OCI-M2 (cell line): Measurements from ENCODE around the gene CLEC4A.
"Not testable (repeated sequence)": the region's sequence is repeated elsewhere in the genome, so short reads cannot be mapped to it uniquely, and the experiment has no call there.

ENCODE experiments used
- DNase-seq: peaks from one replicate; lab custom pipeline; 2025; ENCODE audit not compliant: unreplicated experiment; lab: John Stamatoyannopoulos, UW

CLEC4A gene

DNA sequence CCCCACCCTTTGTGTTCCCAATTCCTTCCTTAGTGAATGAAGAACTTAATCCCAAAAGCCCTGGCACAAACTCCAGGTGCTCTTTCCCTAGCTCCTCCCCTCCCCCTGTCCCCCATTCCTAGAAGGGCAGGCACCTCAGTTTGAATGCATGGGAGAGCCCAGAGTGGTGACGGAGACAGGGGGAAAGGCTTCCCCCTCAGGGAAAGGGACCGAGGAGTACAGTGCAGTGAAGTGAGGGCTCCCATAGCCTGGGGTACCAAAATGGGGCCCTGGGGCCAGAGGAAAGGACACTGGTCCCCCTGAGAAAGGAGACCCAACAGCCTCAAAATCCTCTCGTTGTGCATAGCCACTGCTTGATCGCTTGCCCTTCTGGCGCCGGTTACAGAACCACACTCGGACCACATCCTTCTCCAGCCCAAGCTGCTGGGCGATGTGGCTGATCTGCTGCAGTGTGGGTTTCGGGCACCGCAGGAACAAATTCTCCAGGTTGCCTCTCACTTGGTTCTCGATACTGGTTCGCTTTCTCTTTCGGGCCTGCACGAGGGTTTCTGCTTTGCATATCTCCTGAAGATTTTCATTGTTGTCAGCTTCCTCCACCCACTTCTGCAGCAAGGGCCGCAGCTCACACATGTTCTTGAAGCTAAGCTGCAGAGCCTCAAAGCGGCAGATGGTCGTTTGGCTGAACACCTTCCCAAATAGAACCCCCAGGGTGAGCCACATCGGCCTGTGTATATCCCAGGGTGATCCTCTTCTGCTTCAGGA lies 10.4 kb downstream of the CLEC4A start:
- DNase-seq, result not testable (repeated sequence)

DNA sequence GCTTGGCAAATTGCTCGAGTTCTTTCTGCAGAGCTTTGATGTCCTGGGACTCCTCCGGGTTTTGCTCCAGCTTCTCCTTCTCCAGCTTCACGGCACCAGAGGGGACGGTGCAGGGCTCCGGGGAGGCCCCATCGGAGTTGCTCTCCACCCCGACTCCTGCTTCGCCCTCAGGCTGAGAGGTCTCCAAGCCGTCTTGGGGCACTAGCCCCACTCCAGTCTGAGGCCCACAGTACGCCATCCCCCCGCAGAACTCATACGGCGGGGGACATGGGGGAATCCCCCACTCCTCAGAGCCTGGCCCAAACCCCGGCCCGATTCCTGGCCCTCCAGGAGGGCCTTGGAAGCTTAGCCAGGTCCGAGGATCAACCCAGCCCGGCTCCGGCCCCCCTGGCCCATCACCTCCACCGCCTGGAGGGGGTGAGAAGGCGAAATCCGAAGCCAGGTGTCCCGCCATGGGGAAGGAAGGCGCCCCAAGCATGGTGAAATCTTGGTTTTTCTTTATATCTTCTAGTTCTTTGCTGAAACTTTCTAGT lies 11.0 kb downstream of the CLEC4A start:
- not testable (repeated sequence) for DNase-seq

DNA sequence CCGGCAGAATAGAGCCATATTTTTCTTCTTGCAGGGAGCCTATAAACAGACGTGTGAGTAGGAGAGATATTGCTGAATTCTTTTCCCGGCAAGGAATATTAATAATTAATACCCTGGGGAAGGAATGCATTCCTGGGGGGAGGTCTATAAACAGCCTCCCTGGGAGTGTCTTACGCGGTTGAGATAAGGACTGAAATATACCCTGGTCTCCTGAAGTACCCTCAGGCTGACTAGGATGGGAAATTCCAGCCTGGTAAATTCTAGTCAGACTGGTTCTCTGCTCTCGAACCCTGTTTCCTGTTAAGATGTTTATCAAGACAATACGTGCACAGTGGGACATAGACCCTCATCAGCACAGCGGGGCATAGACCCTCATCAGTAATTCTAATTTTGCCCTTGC lies 18.2 kb downstream of the CLEC4A start:
- DNase-seq, result not testable (repeated sequence)

DNA sequence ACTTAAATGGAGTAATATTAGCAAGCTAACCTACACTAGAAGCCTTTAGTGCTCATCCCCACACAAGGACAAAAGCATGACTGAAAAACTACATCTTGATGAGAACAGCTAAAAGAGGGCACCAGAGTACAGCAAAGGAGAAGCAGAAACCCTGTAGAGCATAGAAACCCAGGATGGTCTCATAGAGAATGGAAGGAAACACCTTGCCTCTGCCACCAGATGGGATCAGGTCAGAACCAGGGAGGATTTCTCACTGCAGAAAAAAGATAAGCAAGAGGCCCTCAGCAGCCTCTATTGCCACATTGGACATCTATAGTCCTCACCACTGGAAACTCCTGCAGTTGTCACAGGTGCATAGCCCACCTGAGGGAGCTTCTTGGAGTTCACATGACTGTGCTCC lies 19.8 kb downstream of the CLEC4A start:
- DNase-seq, result no peak

DNA sequence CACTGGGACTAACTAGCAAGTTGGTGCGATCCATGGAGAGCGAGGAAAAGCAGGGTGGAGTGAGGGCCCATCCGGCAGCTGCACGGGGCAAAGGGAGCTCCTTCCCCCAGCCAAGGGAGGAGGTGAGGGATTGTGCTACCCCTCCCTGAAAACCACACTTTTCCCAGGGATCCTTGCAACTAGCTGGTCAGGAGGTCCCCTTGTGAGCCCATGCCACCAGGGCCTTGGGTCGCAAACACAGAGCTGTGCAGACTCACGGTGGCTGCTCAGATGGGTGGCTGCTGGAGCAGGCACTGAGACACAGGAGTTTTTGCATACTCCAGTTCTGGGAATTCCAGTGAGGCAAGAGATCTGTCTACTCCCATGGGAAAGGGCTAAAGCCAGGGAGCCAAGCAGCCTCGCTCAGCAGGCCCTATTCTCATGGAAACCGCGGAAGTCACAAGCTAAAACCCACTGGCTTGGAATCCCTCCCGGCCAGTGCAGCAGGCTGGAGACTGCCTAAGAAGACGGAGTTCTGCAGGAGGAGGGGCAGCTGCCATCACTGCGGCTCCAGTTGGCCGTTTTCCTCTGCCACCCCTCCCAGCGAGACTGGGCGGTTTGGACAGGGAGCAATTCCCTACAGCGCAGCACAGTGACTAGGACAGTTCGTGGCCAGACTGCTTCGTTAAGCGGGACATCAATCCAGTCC lies 22.5 kb downstream of the CLEC4A start:
- no peak for DNase-seq

DNA sequence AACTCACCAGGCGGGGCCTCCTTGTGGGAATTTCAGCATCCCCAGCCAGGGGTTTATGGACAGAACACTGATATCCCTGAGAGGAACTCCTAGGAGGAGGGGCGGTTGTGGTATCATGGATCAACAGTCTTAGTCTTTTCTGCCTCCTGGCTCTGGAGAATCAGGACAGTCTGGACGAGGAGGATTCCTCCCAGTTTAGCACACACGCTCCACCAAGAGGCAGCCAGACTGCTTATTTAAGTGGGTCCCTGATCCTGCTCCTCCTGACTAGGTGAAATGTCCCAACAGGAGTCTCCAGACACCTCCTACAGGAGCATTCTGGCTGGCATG lies 23.0 kb downstream of the CLEC4A start:
- DNase-seq, result no peak

DNA sequence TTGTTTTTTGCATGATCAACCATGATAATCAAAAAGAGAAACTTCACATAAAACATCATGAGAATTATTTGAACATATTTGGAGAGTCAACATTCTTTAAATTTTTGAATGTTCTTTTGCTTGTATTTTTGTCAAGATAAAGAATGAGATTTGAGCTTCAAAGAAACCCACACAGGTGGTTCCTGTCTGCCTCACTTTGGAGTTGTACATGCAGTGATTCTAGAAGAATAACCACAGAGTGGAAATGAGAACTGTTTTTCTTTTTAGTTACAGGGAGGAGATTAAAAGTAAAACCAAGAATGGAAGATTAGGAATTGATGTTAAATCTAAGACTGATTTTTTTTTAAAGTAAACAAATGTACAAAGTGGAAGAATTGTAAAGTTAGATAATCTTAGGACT lies 31.1 kb downstream of the CLEC4A start:
- no peak for DNase-seq

DNA sequence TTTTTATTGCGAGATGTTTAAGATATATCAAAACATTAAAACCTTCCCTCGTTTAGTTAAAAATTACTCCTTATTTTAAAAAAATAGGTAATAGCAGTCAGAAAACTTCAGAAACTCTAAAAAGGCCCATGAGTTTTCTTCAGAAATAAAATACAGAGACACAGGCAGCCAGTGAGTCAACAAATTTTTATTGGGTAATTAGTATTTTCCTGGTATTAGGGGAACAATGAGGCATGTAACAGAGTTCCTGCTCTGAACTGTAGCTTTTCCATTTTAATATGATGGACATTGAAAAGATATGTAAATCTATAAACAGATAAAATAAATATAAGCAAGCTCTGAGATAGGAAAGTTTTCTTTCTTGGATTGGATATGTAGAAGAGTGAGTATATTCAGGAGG lies 33.0 kb downstream of the CLEC4A start:
- DNase-seq, result no peak

DNA sequence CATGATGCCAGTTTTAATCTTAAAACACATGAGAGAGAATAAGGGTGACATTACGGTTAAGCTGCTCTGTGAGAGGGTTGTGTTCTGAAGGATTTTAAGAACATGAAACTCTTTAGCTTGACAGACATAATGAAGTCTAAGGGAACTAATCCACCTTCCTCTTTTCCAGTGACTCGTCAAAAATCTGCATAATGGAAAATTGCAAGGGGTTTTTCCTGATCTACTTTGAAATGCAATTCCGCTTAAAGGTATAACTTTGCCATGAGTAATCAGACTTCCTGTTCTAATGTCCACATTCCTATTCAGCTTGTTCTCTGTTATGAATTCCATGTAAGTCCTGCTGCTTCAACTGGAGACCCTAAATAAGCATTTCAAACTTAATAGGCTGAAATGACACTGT lies 33.4 kb downstream of the CLEC4A start, which contains the start of gene ZNF705A:
ZNF705A (plus strand) TSS at position 171 of the 400 bp plus-strand sequence. CDS start 15,611 bp downstream, outside the sequence.
- no peak for DNase-seq

DNA sequence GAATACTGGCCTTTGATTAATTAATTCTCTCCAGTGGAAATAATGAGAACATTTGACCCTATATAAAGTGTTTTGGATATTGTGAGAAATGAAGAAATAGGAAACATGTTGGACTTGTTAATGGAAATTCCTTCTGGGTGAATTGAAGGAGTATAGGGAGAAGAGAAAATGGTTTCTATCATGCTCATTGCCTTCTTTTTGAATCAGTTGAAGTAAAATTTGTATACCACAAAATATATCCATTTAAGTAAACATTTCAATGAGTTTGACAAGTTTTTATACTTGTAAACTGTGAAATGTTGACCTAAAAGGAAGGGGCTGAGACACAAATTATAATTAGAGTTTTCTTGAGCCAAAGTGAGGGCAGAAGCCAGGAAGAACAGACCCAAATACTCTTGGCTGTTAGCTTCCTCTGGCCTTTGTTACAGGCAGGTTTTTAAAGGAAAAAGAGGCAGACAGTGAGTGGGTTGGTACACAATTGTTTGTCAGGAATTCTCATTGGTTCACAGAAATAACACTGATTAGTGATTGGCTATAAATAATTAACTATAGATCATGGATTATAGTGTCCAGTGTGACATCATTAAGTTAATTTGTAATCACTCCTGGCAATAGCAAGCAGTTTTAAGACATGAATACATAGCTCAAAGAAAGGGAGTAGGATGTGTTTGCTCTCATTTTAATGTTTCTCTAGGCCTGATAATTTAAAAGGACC lies 34.2 kb downstream of the CLEC4A start:
- DNase-seq, result no peak

DNA sequence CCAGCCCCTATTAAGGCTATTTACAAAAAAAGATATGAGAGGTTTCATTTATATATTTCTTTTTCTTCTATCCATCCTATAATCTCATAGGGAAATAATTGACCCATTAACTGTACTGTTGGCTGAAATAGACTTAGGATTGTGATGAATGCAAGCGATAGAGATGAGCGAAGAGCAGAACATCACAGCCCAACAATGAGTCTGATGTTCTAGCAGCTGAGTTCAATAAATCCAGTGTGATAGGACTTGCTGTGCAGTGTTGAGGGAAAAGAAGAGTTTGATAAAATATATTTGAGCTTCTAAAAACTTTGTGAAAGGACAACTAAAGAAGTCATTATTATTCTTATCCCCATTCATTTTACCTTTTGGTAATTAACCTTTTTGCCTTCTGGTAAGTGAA lies 49.5 kb downstream of the CLEC4A start:
- DNase-seq, result not testable (repeated sequence)

DNA sequence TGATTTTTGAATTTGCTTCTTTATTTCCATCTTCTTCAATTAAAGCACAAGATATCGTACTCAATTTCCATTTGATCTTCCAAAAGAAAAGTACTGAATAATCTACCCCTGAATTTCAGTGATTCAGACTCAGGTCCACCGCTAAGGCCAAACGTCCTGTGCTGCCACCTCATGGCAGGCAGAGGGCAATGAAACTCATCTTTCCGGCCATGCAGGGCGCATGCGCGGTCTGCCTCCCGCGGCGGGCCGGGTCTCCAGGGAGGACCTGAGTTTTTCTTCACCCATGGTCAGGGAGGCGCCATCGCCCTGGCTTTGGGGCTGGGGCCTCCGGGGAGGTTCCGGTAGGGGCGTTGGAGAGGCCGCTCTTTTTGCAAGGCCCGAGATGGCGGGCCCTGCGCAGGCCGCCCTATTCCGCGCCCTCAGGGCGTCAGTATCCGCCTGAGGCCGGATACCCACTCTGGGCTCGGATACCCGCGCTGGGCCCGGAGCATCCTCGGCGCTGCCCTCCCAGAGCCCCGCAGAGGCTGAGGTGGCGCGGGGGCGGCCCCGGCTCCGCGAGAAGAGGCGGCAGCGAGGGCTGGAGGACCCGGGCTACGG lies 56.7 kb downstream of the CLEC4A start:
- DNase-seq, result not testable (repeated sequence)

DNA sequence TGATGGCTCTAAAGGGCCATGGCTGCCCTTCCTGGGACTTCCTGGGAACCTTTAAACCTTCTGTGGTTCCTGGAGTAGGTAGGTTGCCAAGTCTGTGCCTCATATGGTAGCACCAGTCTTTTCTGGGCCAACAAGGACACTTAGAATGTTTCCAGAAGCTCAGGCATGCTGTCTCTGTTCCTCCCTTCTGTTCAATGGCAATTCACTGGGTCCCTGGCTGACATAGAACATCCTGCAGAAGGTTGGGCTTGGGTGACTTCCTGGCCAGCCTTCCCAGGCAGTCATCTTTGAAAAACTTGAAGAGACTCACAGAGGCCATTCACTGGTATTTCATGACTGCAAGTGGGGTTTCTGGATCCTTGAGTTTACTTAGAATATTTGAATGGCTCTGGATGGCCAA lies 57.9 kb downstream of the CLEC4A start:
- not testable (repeated sequence) for DNase-seq

DNA sequence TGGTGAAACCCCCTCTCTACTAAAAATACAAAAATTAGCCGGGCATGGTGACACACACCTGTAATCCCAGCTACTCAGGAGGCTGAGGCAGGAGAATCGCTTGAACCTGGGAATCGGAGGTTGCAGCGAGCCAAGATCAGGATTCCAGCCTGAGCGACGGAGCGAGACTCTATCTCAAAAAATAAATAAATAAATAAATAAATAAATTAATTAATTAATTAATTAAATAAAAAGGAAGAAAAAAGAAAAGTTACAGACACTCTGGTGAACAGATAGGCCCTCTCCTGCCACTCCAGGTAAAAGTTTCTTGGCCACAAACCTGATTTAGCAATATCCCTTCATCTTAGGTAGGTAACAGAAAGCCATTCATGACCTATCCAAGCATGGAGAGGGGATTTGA lies 59.5 kb downstream of the CLEC4A start:
- not testable (repeated sequence) for DNase-seq

DNA sequence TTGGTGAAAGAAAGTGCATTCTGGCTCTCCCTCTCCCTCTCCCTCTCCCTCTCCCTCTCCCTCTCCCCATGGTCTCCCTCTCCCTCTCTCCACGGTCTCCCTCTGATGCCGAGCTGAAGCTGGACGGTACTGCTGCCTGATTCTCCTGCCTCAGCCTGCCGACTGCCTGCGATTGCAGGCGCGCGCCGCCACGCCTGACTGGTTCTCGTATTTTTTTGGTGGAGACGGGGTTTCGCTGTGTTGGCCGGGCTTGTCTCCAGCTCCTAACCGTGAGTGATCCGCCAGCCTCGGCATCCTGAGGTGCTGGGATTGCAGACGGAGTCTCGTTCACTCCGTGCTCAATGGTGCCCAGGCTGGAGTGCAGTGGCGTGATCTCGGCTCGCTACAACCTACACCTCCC lies 59.9 kb downstream of the CLEC4A start:
- not testable (repeated sequence) for DNase-seq

DNA sequence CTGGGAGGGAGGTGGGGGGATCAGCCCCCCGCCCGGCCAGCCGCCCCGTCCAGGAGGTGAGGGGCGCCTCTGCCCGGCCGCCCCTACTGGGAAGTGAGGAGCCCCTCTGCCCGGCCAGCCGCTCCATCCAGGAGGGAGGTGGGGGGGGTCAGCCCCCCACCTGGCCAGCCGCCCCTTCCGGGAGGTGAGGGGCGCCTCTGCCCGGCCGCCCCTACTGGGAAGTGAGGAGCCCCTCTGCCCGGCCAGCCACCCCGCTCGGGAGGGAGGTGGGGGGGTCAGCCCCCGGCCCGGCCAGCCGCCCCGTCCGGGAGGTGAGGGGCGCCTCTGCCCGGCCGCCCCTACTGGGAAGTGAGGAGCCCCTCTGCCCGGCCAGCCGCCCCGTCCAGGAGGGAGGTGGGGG lies 60.8 kb downstream of the CLEC4A start:
- DNase-seq, result not testable (repeated sequence)

DNA sequence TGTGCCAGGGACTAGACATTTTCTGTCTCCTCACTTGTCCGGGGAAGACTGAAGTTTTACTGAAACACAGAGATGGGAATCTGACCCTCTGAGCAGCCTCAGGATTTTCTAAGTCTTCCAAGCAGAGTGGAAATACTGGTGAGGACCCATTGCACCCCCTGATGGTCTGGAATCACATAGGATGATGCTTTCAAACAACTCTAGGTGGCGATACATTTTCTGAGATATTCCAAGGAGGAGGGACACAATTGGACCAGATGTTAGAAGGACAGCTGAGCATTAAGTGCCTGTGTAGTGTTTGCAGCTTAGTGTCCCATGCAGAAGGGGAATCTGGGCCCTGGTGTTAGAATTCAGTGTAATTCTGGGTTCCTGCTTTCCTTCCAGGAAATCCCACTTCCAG lies 64.7 kb downstream of the CLEC4A start:
- DNase-seq, result not testable (repeated sequence)
